Erythroblast (primary cell): Measurements from ENCODE around the gene HSF4.

Experiments used
- GATA1 ChIP-seq: IDR thresholded peaks from 2 replicates; pipeline ENCODE4 v1.6.1; 2011; ENCODE audit warnings: low read depth, mild to moderate bottlenecking, control low read depth, low read length, moderate library complexity
- POLR2A ChIP-seq: IDR thresholded peaks from 2 replicates; pipeline ENCODE4 v1.6.1; 2011; ENCODE audit warnings: mild to moderate bottlenecking, low read length

GRCh38 chr16:67150047-67150832 lies 14.3 kb upstream of the HSF4 start:
- TF ChIP-seq POLR2A: no peak
- no peak for TF ChIP-seq GATA1
